Common myeloid progenitor, CD34-positive (primary cell): ENCODE measurements around the gene DNAH8.
"Not testable (repeated sequence)": the region's sequence is repeated elsewhere in the genome, so short reads cannot be mapped to it uniquely, and the experiment has no call there.

Experiments used
- CTCF ChIA-PET: fragments of 350-600 bp; sonication (Branson Sonifier 250); formaldehyde crosslinking; loops from one replicate; lab custom pipeline; 2021; ENCODE audit warnings: antibody characterized with exemption; lab: Charles Lee
- POLR2A ChIA-PET: fragments of 350-600 bp; sonication (Branson Sonifier 250); formaldehyde crosslinking; loops from one replicate; lab custom pipeline; 2021; ENCODE audit warnings: antibody characterized with exemption; lab: Charles Lee
- DNase-seq, 3 donors: peaks; one replicate each; pipeline versions ENCODE4 v3.0.0 to v3.0.0-alpha.2; 2013
- H3K27ac ChIP-seq, 2 experiments: 1 replicate in 1 of 2; 2 replicates in 1 of 2; pipeline ENCODE4 v1.7.0; 2013; ENCODE audit warnings: inconsistent platforms in 2 of 2, low read length in 2 of 2, mild to moderate bottlenecking in 2 of 2, low read depth in 1 of 2, moderate library complexity in 1 of 2; ENCODE audit not compliant: severe bottlenecking in 2 of 2, insufficient read depth in 1 of 2, poor library complexity in 1 of 2
- H3K27me3 ChIP-seq, 5 experiments: replicated peaks in 2 of 5; 1 replicate in 3 of 5; 2 replicates in 2 of 5; pipeline versions ENCODE4 v1.6.1 to v1.7.0; 2013; ENCODE audit warnings: low read length in 4 of 5, mild to moderate bottlenecking in 2 of 5, moderate library complexity in 2 of 5, inconsistent platforms in 1 of 5; ENCODE audit not compliant: insufficient read depth in 5 of 5, control insufficient read depth in 4 of 5
- H3K36me3 ChIP-seq, 4 experiments: 1 replicate in 2 of 4; 2 replicates in 2 of 4; pipeline versions ENCODE4 v1.6.1 to v1.7.0; 2013; ENCODE audit warnings: low read length in 3 of 4, control low read depth in 1 of 4, mild to moderate bottlenecking in 1 of 4; ENCODE audit not compliant: control insufficient read depth in 4 of 4, insufficient read depth in 4 of 4
- H3K4me1 ChIP-seq, 4 experiments: 1 replicate in 3 of 4; 2 replicates in 1 of 4; pipeline versions ENCODE4 v1.6.1 to v1.7.1; 2013; ENCODE audit warnings: low read length in 3 of 4, mild to moderate bottlenecking in 3 of 4, control low read depth in 1 of 4, inconsistent platforms in 1 of 4, moderate library complexity in 1 of 4; ENCODE audit not compliant: control insufficient read depth in 4 of 4, insufficient read depth in 4 of 4; ENCODE audit errors: control extremely low read depth in 1 of 4
- H3K4me3 ChIP-seq, 7 experiments: 1 replicate in 4 of 7; 2 replicates in 3 of 7; pipeline versions ENCODE4 v1.5.1 to v1.7.0; 2013; ENCODE audit warnings: mild to moderate bottlenecking in 7 of 7, low read length in 6 of 7, moderate library complexity in 6 of 7, inconsistent platforms in 2 of 7, low read depth in 2 of 7, control low read depth in 1 of 7; ENCODE audit not compliant: insufficient read depth in 4 of 7, control insufficient read depth in 1 of 7; ENCODE audit errors: extremely low read depth in 1 of 7
- H3K9me3 ChIP-seq, 5 experiments: 1 replicate in 4 of 5; 2 replicates in 1 of 5; pipeline versions ENCODE4 v1.6.1 to v1.7.1; 2013; ENCODE audit warnings: low read length in 4 of 5, mild to moderate bottlenecking in 2 of 5, inconsistent platforms in 1 of 5, low read depth in 1 of 5, moderate library complexity in 1 of 5; ENCODE audit not compliant: control insufficient read depth in 4 of 5, insufficient read depth in 2 of 5; ENCODE audit errors: control extremely low read depth in 1 of 5
- WGBS: methylation state at CpG from one replicate; pipeline ENCODE4 v1.1.5; 2013; ENCODE audit not compliant: insufficient coverage; 5-methylcytosine and 5-hydroxymethylcytosine counted together

The DNAH8 gene

DNA sequence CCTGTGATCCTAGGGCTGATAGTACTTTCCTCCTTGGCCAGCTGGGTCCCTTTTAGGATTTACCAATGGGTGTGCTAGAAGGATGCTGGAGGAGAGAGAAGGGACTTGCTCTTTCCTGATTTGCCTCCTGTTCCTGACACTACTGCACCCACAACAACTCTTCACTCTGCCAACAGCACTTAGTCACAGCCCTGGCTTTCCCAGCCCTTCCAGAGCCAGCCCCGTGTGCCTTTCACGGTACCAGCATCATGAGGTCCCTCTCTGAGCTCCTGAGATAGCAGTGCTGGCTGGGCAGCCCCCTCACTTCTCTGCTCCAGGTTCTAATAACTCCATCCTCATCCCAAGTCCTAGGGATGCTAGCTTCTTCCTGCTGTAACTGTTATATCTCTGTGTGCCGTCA, 80.9 kb downstream of the DNAH8 start:
- Histone ChIP-seq H3K36me3 (no peaks in the 10 kb centered on the region), H3K27me3 (peaks cover 0 to 38% (median 9%) of the 10 kb centered on the region in 5 experiments), H3K4me1 (no peaks in the 10 kb centered on the region), H3K9me3 (peaks cover 0 to 2% (median 0%) of the 10 kb centered on the region in 5 experiments), H3K4me3 (no peak overlapping the region), H3K27ac (peak overlapping the region in 1 of 2 experiments; percentile 59)
- ChIA-PET POLR2A (no interaction called here), CTCF (no interaction called here)
- no peak for DNase-seq
- 75% methylated on average over 3 of the region's 3 CpGs for WGBS

DNA sequence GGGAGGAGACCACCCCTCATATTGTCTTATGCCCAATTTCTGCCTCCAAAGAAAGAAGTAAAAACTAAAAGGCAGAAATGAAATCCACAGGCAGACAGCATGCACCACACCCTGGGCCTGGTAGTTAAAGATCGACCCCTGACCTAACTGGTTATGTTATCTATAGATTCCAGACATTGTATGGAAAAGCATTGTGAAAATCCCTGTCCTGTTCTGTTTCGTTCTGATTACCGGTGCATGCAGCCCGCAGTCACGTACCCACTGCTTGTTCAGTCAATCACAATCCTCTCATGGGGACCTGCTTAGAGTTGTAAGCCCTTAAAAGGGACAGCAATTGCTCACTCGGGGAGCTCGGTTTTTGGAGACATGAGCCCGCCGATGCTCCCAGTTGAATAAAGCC, 81.3 kb downstream of the DNAH8 start:
- Histone ChIP-seq H3K27ac (peak overlapping the region in 1 of 2 experiments; percentile 59), H3K27me3 (peaks cover 0 to 40% (median 9%) of the 10 kb centered on the region in 5 experiments)
- H3K9me3 ChIP-seq, H3K4me3 ChIP-seq, H3K36me3 ChIP-seq, H3K4me1 ChIP-seq, POLR2A ChIA-PET: not testable (repeated sequence)
- CTCF ChIA-PET, result interaction anchor here (0.6 kb wide), 1 partner anchor 297 kb away, joined by 4 read pairs; no protein-coding TSS in a partner anchor
- peak in 2 of 3 donors; percentile 44 to 61 for DNase-seq
- 48% methylated on average over 6 of the region's 9 CpGs for WGBS

DNA sequence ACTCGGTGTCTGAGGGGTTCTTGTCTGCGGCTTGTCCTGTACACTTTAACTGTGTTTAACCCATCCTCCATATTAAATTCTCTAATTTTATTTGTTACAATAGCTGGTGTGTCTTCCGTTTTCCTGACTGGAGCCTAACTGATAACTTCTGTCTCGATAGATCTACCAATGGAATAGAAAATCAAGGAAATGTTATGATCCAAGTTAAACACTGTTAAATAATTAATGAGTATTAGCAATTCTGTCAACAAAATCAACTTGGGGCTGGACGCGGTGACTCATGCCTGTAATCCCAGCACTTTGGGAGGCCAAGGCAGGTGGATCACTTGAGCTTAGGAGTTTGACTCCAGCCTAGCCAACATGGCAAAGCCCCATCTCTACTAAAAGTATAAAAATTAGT, 81.7 kb downstream of the DNAH8 start:
- peaks cover 0 to 43% (median 9%) of the 10 kb centered on the region in 5 experiments for H3K27me3 ChIP-seq
- no peaks in the 10 kb centered on the region for H3K36me3 ChIP-seq
- H3K27ac ChIP-seq, result peak overlapping the region in 1 of 2 experiments; percentile 53
- H3K4me3 ChIP-seq, result no peak overlapping the region
- ChIA-PET CTCF (interaction anchor here (0.6 kb wide), 1 partner anchor 296 kb away, joined by 4 read pairs; no protein-coding TSS in a partner anchor), POLR2A (no interaction called here)
- no peaks in the 10 kb centered on the region for H3K4me1 ChIP-seq
- no peak for DNase-seq
- peaks cover 0 to 2% (median 0%) of the 10 kb centered on the region in 5 experiments for H3K9me3 ChIP-seq
- WGBS, result 82% methylated on average over 4 of the region's 6 CpGs

DNA sequence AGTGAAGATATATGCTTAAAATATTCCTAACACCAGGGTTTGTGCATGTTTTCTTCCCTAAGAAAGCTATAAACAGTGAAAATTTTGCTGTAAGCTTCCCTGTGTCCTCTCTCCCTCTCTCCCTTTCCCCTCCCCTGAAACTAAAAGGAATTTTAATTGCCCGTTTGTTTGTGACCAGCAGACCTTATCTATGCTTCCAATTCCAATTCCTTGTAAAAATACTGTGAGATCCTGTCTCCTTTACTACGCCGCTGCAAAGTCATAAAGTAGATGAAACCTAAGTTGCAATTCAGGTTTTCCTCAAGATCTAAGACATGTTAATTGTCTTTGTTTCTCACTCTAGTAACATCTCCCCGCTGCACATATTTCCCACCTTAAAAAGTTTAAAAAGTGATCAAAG, 82.3 kb downstream of the DNAH8 start:
- no peaks in the 10 kb centered on the region for H3K36me3 ChIP-seq
- 94% methylated on average over 3 of the region's 4 CpGs for WGBS
- peak overlapping the region in 1 of 2 experiments; percentile 53 for H3K27ac ChIP-seq
- no peak overlapping the region for H3K4me3 ChIP-seq
- ChIA-PET CTCF (no interaction called here), POLR2A (no interaction called here)
- DNase-seq, result no peak
- peaks cover 0 to 2% (median 0%) of the 10 kb centered on the region in 5 experiments for H3K9me3 ChIP-seq
- H3K4me1 ChIP-seq, result no peaks in the 10 kb centered on the region
- peaks cover 0 to 44% (median 9%) of the 10 kb centered on the region in 5 experiments for H3K27me3 ChIP-seq

DNA sequence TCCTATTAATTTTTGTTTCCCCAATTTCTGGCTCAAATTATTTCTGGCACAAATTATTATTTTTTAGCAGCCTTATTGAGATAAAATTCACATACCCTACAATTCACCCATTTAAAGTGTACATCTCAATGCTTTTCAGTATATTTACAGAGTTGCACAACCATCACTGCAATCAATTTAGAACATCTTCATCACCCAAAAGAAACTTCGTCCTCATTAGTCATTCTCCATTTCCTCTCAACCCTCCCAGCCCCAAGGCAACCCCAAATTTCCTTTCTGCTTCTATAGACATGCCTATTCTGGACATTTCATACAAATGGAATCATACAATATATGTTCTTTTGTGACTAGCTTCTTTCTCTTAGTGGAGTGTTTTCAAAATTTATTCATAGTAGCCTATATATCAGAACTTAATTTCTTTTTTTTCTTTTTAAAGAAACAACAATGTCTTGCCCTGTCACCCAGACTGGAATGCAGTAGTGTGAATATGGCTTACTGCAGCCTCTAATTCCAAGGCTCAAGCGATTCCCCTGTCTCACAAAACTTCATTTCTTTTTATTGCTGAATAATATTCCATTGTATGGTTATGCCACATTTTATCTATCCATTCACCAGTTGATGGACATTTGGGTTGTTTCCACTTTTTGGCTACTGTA, 84.5 kb downstream of the DNAH8 start:
- ChIA-PET POLR2A (no interaction called here), CTCF (no interaction called here)
- Histone ChIP-seq H3K4me3 (no peak overlapping the region), H3K4me1 (no peaks in the 10 kb centered on the region), H3K27me3 (peaks cover 0 to 45% (median 9%) of the 10 kb centered on the region in 5 experiments), H3K9me3 (peaks cover 0 to 2% (median 0%) of the 10 kb centered on the region in 5 experiments), H3K27ac (no peak overlapping the region), H3K36me3 (no peaks in the 10 kb centered on the region)
- peak in 1 of 3 donors; percentile 8 for DNase-seq
- WGBS, result 71% methylated on average over 1 of the region's 2 CpGs

DNA sequence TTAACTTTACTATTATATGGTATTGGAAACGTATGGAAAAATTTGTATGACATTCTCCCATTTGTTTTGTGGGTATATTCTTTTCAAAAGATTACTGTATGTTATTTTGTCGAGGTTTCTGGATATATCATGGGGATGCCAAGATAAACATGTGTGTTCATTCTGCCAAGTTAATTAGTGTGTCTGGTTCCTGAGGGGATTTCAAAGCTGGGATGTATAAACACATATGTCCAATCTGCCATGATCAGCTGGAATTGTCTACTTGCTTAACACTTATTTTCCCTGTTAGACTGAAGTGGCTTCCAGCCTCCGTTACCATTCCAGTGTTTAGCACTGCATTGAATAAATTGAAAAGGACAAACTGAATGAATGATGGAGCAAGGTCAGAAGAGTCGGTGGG, 86.2 kb downstream of the DNAH8 start:
- no peaks in the 10 kb centered on the region for H3K4me1 ChIP-seq
- POLR2A ChIA-PET, result no interaction called here
- DNase-seq, result no peak
- 100% methylated on average over 3 of the region's 4 CpGs for WGBS
- CTCF ChIA-PET, result no interaction called here
- H3K4me3 ChIP-seq, result no peak overlapping the region
- H3K27ac ChIP-seq, result no peak overlapping the region
- H3K9me3 ChIP-seq, result peaks cover 0 to 2% (median 0%) of the 10 kb centered on the region in 5 experiments
- peaks cover 0 to 46% (median 8%) of the 10 kb centered on the region in 5 experiments for H3K27me3 ChIP-seq
- no peaks in the 10 kb centered on the region for H3K36me3 ChIP-seq

DNA sequence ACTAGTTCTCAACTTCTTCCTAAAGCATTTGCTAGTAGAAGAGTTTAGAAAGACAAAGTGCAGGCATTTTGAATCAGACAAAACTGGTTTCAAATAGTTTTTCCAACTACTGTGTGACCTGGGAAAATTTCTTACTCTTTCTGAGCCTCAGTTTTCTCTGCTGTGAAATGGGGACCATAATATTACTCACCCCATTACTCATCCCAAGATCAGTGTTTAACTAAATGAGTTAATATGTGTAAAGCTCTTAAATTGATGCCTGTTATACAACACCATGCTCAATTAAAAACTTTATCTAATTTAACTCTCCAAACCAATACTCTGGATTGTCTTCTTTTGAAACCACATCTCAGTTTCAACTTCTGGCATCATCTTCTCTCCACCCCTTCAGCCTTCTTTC, 87.4 kb downstream of the DNAH8 start:
- H3K9me3 ChIP-seq, result peaks cover 0 to 2% (median 0%) of the 10 kb centered on the region in 5 experiments
- H3K4me1 ChIP-seq, result no peaks in the 10 kb centered on the region
- ChIA-PET POLR2A (no interaction called here), CTCF (no interaction called here)
- DNase-seq, result no peak
- peaks cover 3 to 43% (median 13%) of the 10 kb centered on the region in 5 experiments for H3K27me3 ChIP-seq
- H3K4me3 ChIP-seq, result no peak overlapping the region
- no peak overlapping the region for H3K27ac ChIP-seq
- no peaks in the 10 kb centered on the region for H3K36me3 ChIP-seq
